AG09309 (cell line): Measurements from ENCODE around the gene HSD17B1.

Experiments
- DNase-seq: peaks from one replicate; pipeline ENCODE4 v3.0.0-alpha.2; 2010; ENCODE audit warnings: low read depth
- H3K4me3 ChIP-seq: 2 replicates; pipeline ENCODE4 v1.5.1; 2011; ENCODE audit warnings: mild to moderate bottlenecking, low read depth, low read length, moderate library complexity; ENCODE audit not compliant: control insufficient read depth
- TF ChIP-seq, protein P1 (sequence below): IDR thresholded peaks from 2 replicates; pipeline ENCODE4 v1.5.1; 2011; ENCODE audit warnings: mild to moderate bottlenecking, low read depth, low read length, inconsistent platforms; ENCODE audit not compliant: insufficient read depth, control insufficient read depth; ENCODE audit errors: missing control alignments

Gene HSD17B1

GRCh38 chr17:42591411-42591810 lies 38.7 kb downstream of the HSD17B1 start:
- H3K4me3 ChIP-seq = no peak overlapping the region
- TF ChIP-seq, protein P1, sequence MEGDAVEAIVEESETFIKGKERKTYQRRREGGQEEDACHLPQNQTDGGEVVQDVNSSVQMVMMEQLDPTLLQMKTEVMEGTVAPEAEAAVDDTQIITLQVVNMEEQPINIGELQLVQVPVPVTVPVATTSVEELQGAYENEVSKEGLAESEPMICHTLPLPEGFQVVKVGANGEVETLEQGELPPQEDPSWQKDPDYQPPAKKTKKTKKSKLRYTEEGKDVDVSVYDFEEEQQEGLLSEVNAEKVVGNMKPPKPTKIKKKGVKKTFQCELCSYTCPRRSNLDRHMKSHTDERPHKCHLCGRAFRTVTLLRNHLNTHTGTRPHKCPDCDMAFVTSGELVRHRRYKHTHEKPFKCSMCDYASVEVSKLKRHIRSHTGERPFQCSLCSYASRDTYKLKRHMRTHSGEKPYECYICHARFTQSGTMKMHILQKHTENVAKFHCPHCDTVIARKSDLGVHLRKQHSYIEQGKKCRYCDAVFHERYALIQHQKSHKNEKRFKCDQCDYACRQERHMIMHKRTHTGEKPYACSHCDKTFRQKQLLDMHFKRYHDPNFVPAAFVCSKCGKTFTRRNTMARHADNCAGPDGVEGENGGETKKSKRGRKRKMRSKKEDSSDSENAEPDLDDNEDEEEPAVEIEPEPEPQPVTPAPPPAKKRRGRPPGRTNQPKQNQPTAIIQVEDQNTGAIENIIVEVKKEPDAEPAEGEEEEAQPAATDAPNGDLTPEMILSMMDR = no peak
- no peak for DNase-seq

DNA sequence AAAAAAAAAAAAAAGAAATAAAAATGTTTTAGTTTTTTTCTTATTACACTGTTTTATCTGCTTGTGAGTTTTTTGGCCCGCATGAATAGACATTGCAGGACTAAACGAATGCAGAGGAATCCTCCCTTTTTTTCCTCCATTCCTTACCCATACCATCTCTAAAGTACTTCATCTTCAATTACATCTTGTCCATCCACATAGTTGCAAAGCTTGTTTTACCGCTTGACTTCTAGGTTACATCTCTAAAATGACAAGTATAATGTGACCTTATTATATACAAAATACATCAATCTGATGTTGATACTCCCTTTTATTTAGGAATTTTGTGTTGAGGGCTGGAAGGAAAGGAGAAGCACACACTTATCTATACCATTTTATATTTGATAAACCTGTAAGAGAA lies 43.7 kb downstream of the HSD17B1 start:
- TF ChIP-seq, protein P1 = no peak
- DNase-seq = no peak
- H3K4me3 ChIP-seq = no peak overlapping the region

DNA sequence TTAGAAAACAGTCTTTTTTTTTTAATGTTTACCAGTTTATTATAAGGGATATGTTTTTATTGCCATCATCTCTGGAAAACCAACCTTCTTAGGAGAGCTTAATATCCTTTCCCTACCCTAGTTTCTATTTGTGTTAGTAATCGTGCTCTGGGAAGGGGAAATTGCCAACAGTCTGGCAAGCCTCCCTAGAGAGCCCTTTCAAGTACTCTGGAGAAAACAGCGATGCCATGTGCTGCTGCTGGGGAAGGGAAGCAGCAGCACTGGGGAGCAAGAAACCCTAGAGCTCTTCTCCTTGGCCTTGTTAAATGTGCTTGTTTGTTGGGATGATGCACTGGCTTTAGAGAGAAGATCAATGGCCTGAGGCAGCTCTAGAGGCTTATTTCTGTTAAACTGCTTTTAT lies 46.2 kb downstream of the HSD17B1 start:
- H3K4me3 ChIP-seq = no peak overlapping the region
- no peak for DNase-seq
- TF ChIP-seq, protein P1 = no peak

DNA sequence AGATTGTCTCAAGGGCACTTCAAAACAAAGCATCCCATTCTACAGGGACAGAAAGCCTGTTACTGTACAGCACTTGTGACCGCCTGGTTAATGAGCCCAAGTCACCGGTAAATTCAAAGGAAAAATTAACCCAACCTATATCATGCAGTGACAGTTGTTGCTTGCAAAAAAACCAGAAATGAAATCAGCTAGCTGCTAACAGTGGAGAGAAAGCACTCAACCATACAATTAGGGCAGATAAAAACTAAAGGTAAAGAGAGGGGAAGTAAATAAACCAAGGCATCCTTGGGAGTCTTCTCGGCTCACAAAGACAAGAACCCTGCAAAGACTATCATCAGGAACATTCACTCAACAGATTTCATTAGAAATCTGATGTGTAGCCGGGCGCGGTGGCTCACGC lies 50.6 kb downstream of the HSD17B1 start:
- H3K4me3 ChIP-seq = no peak overlapping the region
- TF ChIP-seq, protein P1 = no peak
- DNase-seq = no peak
